Pancreas (tissue), 10 donors: ENCODE measurements around the gene COLQ. TPM values are rescaled to one million over a fixed set of nuclear protein-coding genes. Genes with fewer than 3 reads are reported as not detected.

Experiments used
- ATAC-seq, 4 donors: fragments of 200-7000 bp; cut with Tn5 transposase; one replicate each; pipeline versions ENCODE4 v1.8.0 to v1.9.1; 2020; ENCODE audit warnings: mild to moderate bottlenecking in 4 of 4, moderate library complexity in 4 of 4
- DNase-seq, 6 donors: peaks; one replicate each; pipeline ENCODE4 v3.0.0-alpha.2; 2020
- FAIRE-seq: peaks from 2 replicates; lab custom pipeline; 2012; peaks lifted over from hg19 to GRCh38; lab: Jason Lieb, UNC
- H3K27ac ChIP-seq, 4 donors: fragments of 200-600 bp; sonication (generic); 1 replicate in 3 of 4; 2 replicates in 1 of 4; pipeline versions ENCODE4 v1.5.0 to v1.8.0; 2020
- H3K27me3 ChIP-seq, 4 donors: fragments of 200-600 bp; one replicate each; pipeline ENCODE4 v1.8.0; 2021
- H3K36me3 ChIP-seq, 3 donors: fragments of 200-600 bp; sonication (generic) in 1 of 3; one replicate each; pipeline versions ENCODE4 v1.5.0 to v1.8.0; 2020 to 2021
- H3K4me1 ChIP-seq, 3 donors: fragments of 200-600 bp; one replicate each; pipeline ENCODE4 v1.8.0; 2021
- H3K4me3 ChIP-seq, 4 donors: fragments of 200-600 bp; sonication (generic) in 2 of 4; one replicate each; pipeline versions ENCODE4 v1.5.0 to v1.8.0; 2020 to 2021
- H3K9me3 ChIP-seq, 4 donors: fragments of 200-600 bp; one replicate each; pipeline ENCODE4 v1.8.0; 2021
- CTCF ChIP-seq, 4 donors: fragments of 200-600 bp; sonication (generic) in 3 of 4; IDR thresholded peaks; one replicate each; pipeline versions ENCODE4 v1.5.0 to v1.8.0; 2021; ENCODE audit warnings: antibody characterized with exemption in 4 of 4
- WGBS, 2 donors: extraction: QIAGEN DNeasy Blood & Tissue Kit; methylation state at CpG; one replicate each; pipeline ENCODE4 v1.1.7; 2013; 5-methylcytosine and 5-hydroxymethylcytosine counted together
- intact Hi-C, 3 donors: fragments of 100-400 bp; cut with DNase I; formaldehyde crosslinking; loops; one replicate each; pipeline versions ENCODE4 v1.11.1 to v1.14.2; 2022
- polyA plus RNA-seq, 2 donors: library from polyadenylated mRNA; stranded (reverse); fragments of 200-250 nt; gene quantifications; one replicate each; pipeline ENCODE4 v1.2.3, GENCODE V29; 2013
- total RNA-seq, 6 donors: library from RNA; stranded (reverse); fragmentation: NEBNext Ultra II Directional in 4 of 6; extraction: Animal tissue kit (Norgen Biotek cat#: 25700) in 4 of 6; gene quantifications; one replicate each; pipeline versions ENCODE4 v1.2.1 to v1.2.4, GENCODE V29; 2021 to 2023
- donor health status: healthy with polysubstance abuse.
- donor health status: DM: no; HTN: no; CAD: no; lungs with moderate emphysema.
- donor health status: DM: no; HTN: no; CAD: no.
- donor health status: control.
- donor health status: control.
- donor health status: Bipolar disorder and iron deficiency.
- donor health status: DM: yes; HTN: yes; CAD: no.
- donor health status: DM: no; HTN: no; CAD: no.
- donor health status: DM: no; HTN: no; CAD: no.
- donor health status: DM: yes; HTN: yes; CAD: no.

COLQ gene
- total and polyA plus RNA-seq, 8 donors = 0.28 to 3.1 (median 0.83) TPM

GRCh38 chr3:15470849-15471248 is 50.7 kb downstream of the COLQ start:
- intact Hi-C loops = no loop called here
- FAIRE-seq = no peak
- 97% methylated on average over 2 of the region's 2 CpGs for WGBS, 2 donors

GRCh38 chr3:15470261-15470660 is 51.2 kb downstream of the COLQ start:
- Histone ChIP-seq H3K27ac (no peak overlapping the region), H3K4me1 (no peaks in the 10 kb centered on the region), H3K36me3 (no peaks in the 10 kb centered on the region), H3K9me3 (no peaks in the 10 kb centered on the region), H3K4me3 (no peak overlapping the region), H3K27me3 (no peaks in the 10 kb centered on the region)
- intact Hi-C loops = no loop called here
- no peak for DNase-seq
- WGBS, 2 donors = 90 to 94% methylated on average over 6 of the region's 6 CpGs
- ATAC-seq = no peak
- no peak for FAIRE-seq
- TF ChIP-seq CTCF (IDR thresholded peaks at IDR 0.05) = no peak

More at GRCh38 chr3:15470849-15471248, 50.7 kb downstream of the COLQ start:
- H3K4me1 ChIP-seq = no peaks in the 10 kb centered on the region
- H3K4me3 ChIP-seq = no peak overlapping the region
- TF ChIP-seq CTCF (IDR thresholded peaks at IDR 0.05) = no peak
- DNase-seq (no peak), ATAC-seq (no peak)
- H3K27ac ChIP-seq = no peak overlapping the region
- H3K27me3 ChIP-seq = no peaks in the 10 kb centered on the region
- no peaks in the 10 kb centered on the region for H3K36me3 ChIP-seq
- no peaks in the 10 kb centered on the region for H3K9me3 ChIP-seq

GRCh38 chr3:15467227-15468181 is 54.0 kb downstream of the COLQ start:
- FAIRE-seq (no peak), DNase-seq (no peak), ATAC-seq (no peak)
- no peak overlapping the region for H3K27ac ChIP-seq
- TF ChIP-seq CTCF (IDR thresholded peaks at IDR 0.05) = no peak
- no peaks in the 10 kb centered on the region for H3K4me1 ChIP-seq
- no peaks in the 10 kb centered on the region for H3K9me3 ChIP-seq
- intact Hi-C loops = no loop called here
- no peaks in the 10 kb centered on the region for H3K36me3 ChIP-seq
- no peaks in the 10 kb centered on the region for H3K27me3 ChIP-seq
- 91% methylated on average over 11 of the region's 11 CpGs for WGBS, 2 donors
- no peak overlapping the region for H3K4me3 ChIP-seq

GRCh38 chr3:15465876-15466585 is 55.5 kb downstream of the COLQ start:
- no peaks in the 10 kb centered on the region for H3K9me3 ChIP-seq
- intact Hi-C loops = no loop called here
- 92% methylated on average over 6 of the region's 6 CpGs for WGBS, 2 donors
- no peaks in the 10 kb centered on the region for H3K4me1 ChIP-seq
- TF ChIP-seq CTCF (IDR thresholded peaks at IDR 0.05) = no peak
- no peak overlapping the region for H3K4me3 ChIP-seq
- no peaks in the 10 kb centered on the region for H3K36me3 ChIP-seq
- H3K27me3 ChIP-seq = no peaks in the 10 kb centered on the region
- ATAC-seq (no peak), DNase-seq (no peak), FAIRE-seq (no peak)
- no peak overlapping the region for H3K27ac ChIP-seq
